ENCODE measurements around the gene TBCC.

DNA sequence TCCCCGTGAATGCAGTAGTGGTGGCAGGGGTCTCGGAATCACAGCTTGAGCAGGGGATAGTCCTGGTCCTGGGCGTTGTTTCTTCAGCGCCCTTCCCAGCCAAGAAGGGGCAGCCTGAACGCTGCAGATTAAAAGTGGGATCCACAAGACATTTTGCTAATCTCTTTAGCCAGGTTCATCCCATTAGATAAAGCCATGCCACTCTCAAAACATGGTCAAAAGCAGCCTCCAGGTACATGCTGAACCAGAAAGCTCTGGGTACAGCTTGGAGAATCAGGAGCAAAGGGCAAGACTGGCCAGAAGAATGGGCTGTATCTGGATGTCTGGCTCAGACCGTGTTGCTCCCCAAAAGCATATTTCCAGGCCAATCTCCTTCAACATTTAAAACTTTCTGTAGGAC lies 23.4 kb downstream of the TBCC start, which contains the start of gene PRPH2:
- TF ChIP-seq POLR2A (IDR thresholded peaks at IDR 0.05): no peak
- TF ChIP-seq, protein P1, sequence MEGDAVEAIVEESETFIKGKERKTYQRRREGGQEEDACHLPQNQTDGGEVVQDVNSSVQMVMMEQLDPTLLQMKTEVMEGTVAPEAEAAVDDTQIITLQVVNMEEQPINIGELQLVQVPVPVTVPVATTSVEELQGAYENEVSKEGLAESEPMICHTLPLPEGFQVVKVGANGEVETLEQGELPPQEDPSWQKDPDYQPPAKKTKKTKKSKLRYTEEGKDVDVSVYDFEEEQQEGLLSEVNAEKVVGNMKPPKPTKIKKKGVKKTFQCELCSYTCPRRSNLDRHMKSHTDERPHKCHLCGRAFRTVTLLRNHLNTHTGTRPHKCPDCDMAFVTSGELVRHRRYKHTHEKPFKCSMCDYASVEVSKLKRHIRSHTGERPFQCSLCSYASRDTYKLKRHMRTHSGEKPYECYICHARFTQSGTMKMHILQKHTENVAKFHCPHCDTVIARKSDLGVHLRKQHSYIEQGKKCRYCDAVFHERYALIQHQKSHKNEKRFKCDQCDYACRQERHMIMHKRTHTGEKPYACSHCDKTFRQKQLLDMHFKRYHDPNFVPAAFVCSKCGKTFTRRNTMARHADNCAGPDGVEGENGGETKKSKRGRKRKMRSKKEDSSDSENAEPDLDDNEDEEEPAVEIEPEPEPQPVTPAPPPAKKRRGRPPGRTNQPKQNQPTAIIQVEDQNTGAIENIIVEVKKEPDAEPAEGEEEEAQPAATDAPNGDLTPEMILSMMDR (IDR thresholded peaks at IDR 0.05): no peak

Measured in esophagus squamous epithelium (tissue), 4 donors.